Kidney tubule cell (primary cell): ENCODE results near the gene SLC2A13.

ENCODE experiments used
- DNase-seq: peaks from one replicate; pipeline ENCODE4 v3.0.0-alpha.2; 2018; ENCODE audit warnings: low spot score

SLC2A13 gene

DNA sequence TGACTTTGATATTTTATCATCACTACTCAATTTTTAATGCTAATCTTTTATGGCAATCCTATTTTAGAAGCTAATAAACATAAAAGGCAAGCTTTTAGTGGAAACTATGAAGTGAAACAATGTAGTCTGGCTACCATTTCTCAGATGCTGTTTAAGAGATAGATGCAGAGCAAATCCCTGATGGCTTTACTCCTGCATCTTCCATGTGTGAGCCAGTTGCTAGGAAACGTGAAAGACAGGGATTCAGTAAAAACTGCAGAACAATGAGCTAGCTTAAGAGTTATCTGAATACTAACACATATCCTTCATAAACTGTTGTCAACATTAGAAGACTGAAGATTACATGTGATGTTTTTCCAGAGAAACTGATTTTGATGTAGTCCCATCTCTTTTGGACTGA, 112.6 kb downstream of the SLC2A13 start:
- no peak for DNase-seq

DNA sequence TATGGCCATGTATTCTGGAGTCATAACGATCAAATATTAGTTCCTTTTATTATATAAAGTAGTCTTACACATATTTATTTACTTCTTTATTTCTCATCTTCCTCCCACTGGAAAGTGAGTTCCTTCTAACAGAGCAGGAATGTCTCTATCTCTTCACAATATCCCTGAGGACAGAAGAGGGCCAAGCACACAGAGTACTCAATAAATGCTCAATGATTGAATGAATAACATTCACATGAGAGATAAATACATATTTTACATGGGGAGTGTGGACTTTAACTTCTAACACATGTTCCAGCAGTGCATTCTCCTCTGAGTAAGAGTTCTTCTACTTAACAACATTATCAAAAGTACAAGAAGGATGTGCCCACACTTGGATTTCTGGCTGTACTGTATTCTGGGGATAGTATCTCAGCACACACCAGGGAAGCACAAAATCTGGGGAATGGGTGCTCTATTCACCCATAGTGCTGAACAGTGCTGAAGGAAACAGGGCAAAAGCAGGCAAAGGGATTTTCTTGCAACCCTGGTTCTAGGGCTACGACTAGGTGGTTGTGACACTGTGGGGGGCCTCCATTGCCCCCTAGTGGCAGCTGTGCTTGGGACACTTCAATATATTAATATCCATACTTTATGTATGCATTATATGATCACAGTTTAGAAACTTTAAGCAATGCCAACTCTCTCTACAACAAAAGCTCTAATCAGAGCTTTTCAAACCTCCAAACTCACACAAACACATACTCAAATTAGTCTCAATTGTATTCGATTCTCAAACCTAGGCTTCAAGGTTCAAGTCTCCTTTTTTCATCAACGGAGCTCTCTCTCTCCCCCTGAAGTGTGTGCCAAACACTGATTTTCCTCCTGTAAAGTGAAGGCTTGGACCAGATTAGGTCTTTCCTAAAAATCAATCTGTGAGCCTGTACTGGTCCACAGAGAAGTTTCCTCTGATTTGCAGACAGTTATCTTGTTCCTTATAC, 115.5 kb downstream of the SLC2A13 start:
- DNase-seq, result peak; percentile 41

DNA sequence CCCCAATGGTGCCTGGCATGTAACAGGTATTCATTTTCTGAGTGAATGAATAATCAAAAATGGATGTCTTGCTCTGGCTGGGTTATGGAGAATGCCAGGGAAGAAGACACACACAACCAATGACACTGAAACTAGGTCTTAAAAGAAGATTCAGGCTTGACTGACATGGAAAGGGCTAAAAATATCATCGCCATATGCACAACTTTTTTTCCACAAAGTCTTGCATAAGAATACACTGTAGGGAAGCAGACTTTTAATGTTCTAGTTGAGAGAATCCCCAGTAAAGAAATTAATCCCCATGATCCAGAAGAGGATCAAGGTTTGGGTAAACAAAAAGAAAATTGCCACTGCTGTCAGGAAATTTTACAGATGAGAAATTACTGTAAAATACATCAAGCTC, 116.4 kb downstream of the SLC2A13 start:
- DNase-seq, result no peak

DNA sequence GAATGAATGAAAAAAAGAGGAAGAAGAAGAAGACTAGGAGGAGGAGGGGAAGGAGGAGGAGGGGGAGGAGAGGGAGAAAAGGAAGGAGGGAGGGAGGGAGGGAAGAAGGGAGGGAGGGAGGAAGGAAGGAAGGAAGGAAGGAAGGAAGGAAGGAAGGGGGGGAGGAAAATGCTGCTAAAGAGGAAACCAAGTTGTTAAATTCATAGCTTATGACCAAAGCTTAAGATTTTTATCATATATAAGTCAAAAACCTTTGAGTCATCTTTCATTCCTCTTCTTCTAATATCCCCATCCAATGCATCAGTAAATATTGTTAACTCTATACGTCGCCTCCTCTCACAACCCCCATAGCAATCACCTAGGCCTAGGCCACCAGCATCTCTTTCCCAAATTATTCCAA, 117.3 kb downstream of the SLC2A13 start:
- no peak for DNase-seq

DNA sequence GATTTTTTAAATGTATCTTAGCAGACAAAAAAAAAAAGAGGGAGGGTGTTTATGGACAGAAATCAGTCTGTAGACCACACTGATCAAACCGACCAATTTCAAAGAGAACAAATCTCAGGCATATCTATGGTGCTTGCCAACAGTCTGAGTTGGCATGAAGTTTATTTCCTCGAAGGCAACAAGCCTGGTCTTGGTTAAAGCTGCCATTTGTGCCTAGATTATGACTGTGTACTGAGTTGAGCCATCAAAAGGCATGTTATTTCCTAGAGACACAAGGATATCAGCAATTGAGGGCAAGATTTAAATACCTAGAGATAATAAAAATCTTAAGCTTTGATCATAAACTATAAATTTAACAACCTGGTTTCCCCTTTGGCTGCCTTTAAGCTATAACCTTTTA, 119.2 kb downstream of the SLC2A13 start:
- DNase-seq, result no peak

DNA sequence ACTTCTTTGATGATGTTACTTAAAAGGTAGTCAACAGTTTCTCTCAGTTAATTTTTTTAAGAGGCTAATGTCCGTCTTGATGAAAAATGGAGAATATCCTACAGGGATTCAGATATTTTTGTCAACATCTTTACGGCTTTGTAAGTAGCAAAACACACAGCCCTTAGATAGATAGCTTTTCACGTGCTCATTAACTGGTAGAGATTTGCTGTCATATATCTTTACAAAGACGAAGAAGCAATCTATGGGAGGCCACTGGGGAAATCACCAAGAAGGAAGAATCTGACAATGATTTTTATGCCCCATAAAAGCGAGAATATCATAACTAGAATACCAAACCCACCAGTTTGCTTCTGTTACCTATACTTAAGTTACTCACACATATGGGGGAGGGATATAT, 121.2 kb downstream of the SLC2A13 start:
- DNase-seq, result no peak

DNA sequence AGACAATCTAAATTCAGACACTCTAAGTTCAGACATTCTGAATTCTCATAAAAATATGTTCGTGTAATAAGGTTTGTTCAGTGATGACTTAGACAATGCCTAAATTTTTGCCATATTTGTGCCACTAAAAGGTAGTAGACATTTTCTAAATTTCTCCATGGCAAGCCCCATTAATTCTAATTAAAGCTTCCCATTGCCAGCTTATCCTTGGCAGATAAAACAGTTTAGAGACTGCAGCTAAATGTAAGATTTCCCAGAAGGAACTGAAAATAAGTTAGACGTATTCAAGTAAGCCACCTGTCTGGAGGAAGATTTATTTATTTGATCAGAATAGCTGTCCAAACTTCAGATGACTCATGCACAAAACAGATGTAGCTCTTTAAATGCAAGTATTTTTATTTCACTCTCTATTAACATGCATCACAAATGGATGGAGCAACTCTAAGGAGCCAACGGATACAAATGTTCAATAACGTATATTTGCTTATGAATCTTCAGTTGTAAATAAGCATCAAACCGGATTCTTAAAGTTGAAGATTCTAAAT, 130.4 kb downstream of the SLC2A13 start:
- no peak for DNase-seq

DNA sequence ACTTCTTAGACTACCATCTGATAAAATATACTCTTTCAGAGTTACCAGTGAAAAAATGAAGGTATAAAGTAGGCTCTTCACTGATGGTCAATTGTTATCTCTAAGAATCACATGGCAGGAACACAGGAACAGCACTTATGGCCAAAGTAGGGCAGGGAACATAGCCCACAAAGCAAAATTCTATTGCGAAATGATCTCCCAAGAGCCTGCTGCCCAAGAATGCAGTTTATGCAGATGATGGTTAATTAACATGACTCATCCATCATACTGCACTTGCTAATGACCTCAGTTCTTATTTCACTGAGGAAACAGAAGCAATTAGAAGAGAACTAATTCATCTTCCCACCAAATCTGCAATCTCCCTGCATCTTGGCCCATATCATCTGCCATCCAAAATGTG, 133.8 kb downstream of the SLC2A13 start:
- no peak for DNase-seq

DNA sequence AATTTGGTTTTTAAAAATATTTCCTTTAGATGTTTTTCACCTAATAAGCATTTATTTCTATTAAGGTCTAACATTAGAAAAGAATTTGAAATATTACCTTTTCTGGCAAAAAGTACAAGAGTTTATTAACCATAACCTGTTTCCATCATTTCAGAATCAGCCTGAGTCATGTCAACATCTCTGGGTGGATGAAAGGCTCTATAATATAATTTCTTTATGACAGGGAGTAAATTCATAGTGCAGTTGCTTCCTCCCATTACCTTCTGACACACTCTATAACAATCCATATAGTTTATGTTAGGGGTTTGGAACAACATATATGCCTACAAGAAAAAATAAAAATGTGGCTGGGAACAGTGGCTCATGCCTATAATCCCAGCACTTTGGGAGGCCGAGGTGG, 134.5 kb downstream of the SLC2A13 start:
- no peak for DNase-seq

DNA sequence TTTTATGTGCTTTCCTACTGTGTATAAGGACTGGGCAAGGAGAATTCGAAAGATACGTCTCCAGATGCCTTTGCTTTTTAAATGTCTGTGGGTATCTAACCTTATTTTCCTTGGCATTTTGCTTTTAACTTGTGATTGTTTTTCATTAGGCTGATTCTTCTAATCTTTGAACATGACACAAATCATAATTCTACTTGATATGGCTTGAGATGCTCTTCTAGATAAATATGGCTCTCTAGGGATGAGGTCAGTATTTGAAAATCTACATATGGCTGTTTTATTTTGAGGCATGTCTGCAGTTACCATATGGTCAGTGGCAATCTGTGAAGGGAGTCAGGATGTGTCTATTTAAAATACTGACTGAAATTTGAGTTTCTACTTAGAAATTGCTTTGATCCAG, 139.2 kb downstream of the SLC2A13 start:
- no peak for DNase-seq

DNA sequence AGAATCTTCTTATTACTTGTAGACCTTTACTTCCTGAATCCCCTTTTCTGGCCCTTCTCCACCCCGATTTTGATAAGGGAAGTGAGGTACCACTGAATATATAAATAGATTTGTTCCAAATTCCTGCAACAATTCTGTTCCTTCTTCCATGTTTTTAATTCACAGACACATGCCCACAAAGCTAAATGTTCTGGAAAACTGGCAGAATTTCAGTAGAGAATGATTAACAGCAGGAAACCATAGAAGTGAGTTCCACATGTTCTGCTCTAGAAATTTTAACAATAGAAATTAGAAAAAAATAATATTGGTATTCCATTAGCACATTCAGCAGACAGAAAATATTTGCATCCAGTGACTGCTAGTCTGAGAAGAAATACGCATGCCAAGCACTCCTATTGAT, 139.6 kb downstream of the SLC2A13 start:
- DNase-seq, result peak; percentile 25

DNA sequence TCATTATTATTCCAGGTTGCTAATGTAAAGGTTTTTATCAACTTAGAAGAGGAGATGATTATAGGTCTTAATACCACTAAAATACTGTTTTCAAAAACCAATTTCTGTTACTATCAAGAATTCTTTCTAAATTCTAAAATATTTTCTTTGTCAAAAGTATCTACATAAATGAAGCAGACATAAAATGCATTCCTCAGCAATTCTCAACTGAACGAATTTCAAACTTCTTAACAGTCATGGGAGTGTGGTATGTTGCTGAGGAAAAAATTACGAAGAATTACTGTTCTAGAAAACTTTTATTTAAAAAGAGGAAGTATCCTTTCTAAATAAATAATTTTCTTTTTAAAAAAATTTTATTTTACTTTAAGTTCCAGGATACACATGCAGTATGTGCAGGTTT, 146.4 kb downstream of the SLC2A13 start:
- DNase-seq, result no peak

DNA sequence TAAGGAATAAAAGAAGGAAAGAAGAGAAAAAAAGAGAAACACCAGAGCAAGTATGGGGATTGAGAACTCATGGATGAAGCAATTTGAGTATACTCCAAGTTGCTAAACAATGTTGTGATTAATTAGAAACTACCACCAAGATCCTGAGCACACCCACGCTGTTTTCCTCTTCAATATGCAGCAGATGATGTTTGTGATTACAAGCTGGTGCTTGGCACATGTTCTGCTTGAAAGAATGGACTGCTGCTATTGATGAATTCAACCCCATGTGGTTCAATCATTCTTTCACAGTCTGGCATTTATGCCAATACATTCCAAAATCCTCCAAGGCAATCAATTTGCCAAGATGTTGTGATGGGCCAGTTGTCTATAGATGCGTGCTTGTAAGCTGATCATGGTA, 146.8 kb downstream of the SLC2A13 start:
- no peak for DNase-seq

DNA sequence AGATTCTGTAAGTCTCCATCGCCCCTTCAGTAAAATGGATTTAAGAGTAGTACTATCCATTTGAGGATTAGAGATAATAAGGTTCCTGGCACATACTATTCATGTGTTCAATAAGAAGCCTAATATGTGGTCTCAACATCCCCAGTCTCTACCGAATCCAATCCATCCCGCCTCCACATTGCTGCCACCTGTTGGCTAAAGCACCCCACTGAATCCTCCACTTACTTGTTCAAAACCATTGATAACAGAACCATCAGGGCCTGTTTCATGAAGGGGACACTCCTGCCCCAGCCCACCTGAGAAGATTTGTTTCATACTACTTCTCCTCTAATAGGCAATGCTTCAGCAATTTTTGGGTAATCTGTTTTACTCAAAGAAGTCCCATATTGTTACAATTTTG, 147.5 kb downstream of the SLC2A13 start:
- DNase-seq, result no peak

DNA sequence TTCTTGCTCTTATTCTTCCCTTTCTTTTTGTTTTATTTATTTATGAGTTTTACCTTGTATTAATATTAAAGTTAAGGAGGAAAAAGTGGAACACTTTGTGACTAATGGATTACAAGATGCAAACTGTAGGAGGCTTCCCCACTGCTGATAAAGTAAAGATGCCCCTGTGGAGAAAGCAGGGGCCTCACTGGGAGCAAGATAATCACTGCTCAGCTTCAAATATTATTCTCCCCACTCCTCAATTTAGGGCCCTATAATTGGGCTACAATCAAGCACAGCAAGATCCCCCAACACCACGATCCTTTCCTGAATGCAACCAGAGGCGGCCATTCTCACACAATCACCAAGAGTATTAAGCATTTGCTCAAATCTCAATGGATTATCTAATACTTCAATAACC, 149.2 kb downstream of the SLC2A13 start:
- DNase-seq, result no peak

DNA sequence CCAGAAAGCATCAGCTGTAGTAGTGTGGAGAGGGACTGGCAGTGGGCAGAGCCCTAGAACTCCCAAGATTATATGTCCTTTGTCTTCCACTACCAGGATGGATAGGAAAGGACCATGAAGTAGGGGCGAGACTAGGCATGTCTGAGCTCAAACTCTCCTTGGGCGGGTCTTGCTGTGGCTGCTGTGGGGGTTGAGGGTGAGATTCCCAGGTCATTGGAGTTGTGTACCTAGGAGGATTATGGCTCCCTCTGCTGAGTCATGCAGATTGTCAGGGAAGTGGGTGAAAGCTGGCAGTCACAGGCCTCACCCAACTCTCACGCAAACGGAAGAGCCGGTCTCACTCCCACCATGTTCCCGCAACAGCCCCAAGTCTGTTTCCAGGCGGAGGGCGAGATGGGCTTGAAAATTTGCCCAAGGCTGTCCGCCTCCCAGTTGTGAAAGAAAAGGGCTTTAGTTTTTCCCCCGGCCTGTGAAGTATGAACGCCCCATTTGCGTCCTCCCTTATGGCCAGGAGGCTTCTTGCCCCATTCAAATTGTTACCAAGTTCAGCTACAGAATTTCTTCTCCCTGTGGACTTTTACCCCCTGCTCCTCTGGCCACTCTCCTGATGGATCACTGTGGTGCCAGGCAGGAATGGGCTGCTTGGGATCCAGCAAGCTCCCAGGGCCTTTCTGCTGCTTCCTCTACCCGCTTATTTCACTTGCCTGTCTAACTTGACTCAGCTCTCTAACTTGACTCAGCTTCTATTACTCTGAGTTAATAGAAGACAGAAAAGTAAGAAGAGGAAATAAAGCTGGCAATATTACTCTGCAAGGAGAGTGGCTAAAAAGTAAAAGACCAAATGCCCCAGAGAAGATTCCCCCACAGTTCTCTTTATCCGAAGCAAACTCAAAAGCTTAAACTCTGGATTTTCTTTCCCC, 159.3 kb downstream of the SLC2A13 start:
- peak; percentile 63 for DNase-seq

DNA sequence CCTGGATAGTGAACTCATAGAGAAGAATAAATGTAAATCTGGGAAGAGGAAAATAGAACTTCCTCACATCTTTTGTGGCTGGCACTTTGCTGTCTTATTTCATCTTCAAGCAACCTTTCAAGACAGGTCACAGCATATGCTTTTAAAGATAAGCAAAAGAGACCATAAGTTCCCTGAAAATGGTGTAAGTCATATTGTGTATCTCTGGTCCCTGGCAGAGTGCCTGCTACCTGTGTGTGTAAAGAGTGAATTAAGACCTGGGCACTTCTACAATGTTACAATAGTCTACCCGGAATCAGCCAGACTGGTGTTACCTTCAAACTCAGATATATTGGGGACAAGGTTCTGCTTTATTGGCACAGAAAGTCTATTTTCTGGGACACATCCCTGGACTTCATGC, 168.8 kb downstream of the SLC2A13 start:
- no peak for DNase-seq

DNA sequence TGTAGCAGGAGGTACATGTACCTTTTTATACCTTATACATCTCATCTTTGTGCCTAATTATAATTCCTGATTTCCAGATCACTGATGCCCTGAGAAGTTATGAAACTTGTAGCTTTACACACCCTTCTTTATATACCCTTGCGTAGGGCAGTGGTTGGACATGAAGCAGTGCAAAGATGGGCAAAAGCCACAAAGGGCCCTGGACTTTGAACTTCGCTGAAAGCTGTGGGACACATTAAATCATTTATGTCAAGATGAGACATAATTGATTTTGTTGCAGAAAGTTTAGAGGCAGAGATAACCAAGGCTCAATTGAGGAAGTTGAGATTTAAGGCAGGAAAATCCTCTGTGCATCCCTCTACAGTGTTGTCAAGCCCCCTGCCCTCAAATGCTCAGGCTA, 170.0 kb downstream of the SLC2A13 start:
- no peak for DNase-seq

DNA sequence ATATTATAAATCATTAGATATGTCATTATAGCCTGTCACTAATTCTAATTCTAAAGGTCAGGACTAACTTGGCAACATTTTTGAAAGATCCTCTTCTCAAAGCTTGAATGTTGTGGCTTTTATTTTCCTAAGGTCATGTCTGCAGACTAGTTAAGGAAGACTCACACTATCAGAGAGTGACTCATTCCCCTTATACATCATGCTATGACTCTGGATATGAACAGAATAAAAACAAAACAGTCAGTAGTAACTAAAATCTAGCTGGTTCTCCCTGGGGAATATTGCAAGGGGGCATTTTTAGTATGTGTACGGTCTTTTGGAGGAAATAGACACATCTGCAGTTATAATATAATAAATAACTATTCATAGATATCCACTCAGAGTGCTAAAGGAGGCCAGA, 170.6 kb downstream of the SLC2A13 start:
- DNase-seq, result peak; percentile 34

DNA sequence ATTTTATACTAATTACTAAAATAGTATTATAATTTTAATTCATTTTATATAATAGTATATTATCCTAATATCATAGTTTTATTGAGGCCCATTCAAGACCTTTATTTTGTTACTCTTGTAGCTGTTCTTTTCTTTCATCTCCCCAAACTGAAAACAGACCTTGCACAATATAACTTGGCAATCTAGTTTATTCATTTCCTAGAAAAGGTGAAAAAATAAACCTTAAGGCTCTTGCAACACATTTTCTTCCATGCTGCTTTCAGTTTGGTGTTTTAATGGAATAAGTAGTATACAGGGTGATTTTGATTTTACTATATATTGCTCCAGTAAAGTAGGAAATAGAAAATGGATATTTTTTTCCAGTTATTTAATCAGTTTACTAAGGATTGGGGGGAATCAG, 174.0 kb downstream of the SLC2A13 start:
- no peak for DNase-seq

DNA sequence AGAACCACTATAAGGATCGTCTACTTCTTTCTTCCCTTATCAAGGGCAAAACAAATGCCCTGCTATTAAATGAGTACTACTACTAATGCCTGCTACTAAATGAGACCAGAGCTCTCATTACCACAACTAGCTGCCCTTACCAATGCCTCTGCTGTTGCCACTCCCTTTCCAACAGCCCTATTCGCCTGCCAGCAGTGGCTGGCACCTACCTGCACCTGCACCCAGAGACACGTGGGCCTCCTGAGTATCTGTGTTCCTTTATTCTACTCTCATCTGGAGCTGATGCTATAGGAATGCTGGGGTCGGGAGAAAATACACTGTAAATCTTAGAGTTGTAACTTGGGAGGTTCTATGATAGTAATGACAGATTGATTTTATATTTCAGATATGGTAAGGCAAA, 174.7 kb downstream of the SLC2A13 start:
- no peak for DNase-seq

DNA sequence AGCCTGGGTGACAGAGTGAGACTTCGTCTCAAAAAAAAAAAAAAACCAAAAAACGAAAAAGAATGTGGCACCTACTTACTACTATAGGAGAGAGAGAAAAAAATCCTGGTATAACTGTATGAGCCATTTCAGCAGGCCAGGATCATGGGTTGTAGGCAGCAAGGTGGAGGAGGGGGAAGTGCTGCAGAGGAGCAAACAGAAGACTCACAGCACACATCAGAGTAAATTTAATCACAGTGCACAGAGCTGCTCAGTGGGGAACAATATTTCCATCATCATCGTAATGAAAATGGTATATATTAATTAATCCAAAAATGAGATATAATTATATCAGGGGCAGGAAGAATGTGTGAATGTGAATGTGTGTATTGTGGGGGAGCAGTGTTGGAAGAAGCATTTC, 175.8 kb downstream of the SLC2A13 start:
- DNase-seq, result no peak
